PC-9 (cell line): Measurements from ENCODE around the gene ABR. TPM values are rescaled to one million over a fixed set of nuclear protein-coding genes. Genes with fewer than 3 reads are reported as not detected.
"Not testable (repeated sequence)": the region's sequence is repeated elsewhere in the genome, so short reads cannot be mapped to it uniquely, and the experiment has no call there.

Source experiments
- BruUV-seq: library from RNA; stranded (reverse); fragments of 400-500 nt; replicated peaks from 2 replicates; lab custom pipeline; 2021; lab: Mats Ljungman, UMichigan
- CTCF ChIA-PET: fragments of 300-600 bp; sonication (Branson Sonifier 250); formaldehyde crosslinking; loops from one replicate; lab custom pipeline; 2022; ENCODE audit warnings: antibody characterized with exemption; lab: Charles Lee
- POLR2A ChIA-PET: fragments of 300-600 bp; sonication (Branson Sonifier 250); formaldehyde crosslinking; loops from one replicate; lab custom pipeline; 2022; ENCODE audit warnings: antibody characterized with exemption; ENCODE audit not compliant: unreplicated experiment; lab: Charles Lee
- DNase-seq, 2 experiments: peaks; one replicate each; pipeline versions ENCODE4 v3.0.0 to v3.0.0-alpha.2; 2015 to 2022; ENCODE audit warnings: mixed read lengths in 1 of 2
- H2AFZ ChIP-seq: fragments of 200-600 bp; sonication (generic); 2 replicates; pipeline ENCODE4 v1.8.1; 2017; ENCODE audit warnings: antibody characterized with exemption
- H3F3A ChIP-seq: fragments of 200-600 bp; sonication (generic); 2 replicates; pipeline ENCODE4 v1.8.1; 2017; ENCODE audit warnings: antibody characterized with exemption, mild to moderate bottlenecking, low read depth; ENCODE audit not compliant: insufficient read depth
- H3K27ac ChIP-seq: fragments of 200-600 bp; sonication (generic); 2 replicates; pipeline ENCODE4 v1.6.1; 2016; ENCODE audit warnings: mixed run types
- H3K27me3 ChIP-seq: fragments of 200-600 bp; sonication (generic); 2 replicates; pipeline ENCODE4 v1.6.1; 2016; ENCODE audit warnings: low read depth, mixed run types; ENCODE audit not compliant: insufficient read depth
- H3K36me3 ChIP-seq: fragments of 200-600 bp; sonication (generic); 2 replicates; pipeline ENCODE4 v1.6.1; 2016; ENCODE audit warnings: low read depth, mixed run types
- H3K4me1 ChIP-seq: fragments of 200-600 bp; sonication (generic); replicated peaks from 2 replicates; pipeline ENCODE4 v1.6.1; 2016; ENCODE audit warnings: mixed run types; ENCODE audit not compliant: insufficient read depth
- H3K4me2 ChIP-seq: fragments of 200-600 bp; sonication (generic); 2 replicates; pipeline ENCODE4 v1.6.1; 2017; ENCODE audit warnings: mixed run types
- H3K4me3 ChIP-seq: fragments of 200-600 bp; sonication (generic); 2 replicates; pipeline ENCODE4 v1.6.1; 2016; ENCODE audit warnings: mixed run types
- H3K79me2 ChIP-seq: fragments of 200-600 bp; sonication (generic); 2 replicates; pipeline ENCODE4 v1.6.1; 2017; ENCODE audit warnings: low read depth, mixed run types
- H3K9me2 ChIP-seq: fragments of 200-600 bp; sonication (generic); 2 replicates; pipeline ENCODE4 v1.8.1; 2017; ENCODE audit warnings: mild to moderate bottlenecking; ENCODE audit not compliant: insufficient read depth
- H3K9me3 ChIP-seq: fragments of 200-600 bp; sonication (generic); 2 replicates; pipeline ENCODE4 v1.8.1; 2016; ENCODE audit warnings: low read depth; ENCODE audit not compliant: insufficient read depth
- H4K20me1 ChIP-seq: fragments of 200-600 bp; sonication (generic); 2 replicates; pipeline ENCODE4 v1.8.1; 2017; ENCODE audit not compliant: insufficient read depth
- EZH2 ChIP-seq: fragments of 200-600 bp; sonication (generic); IDR thresholded peaks from 2 replicates; pipeline ENCODE4 v1.8.0; 2017; ENCODE audit warnings: antibody characterized with exemption, low read depth
- intact Hi-C: fragments of 100-400 bp; cut with micrococcal nuclease; formaldehyde crosslinking; loops from one replicate; pipeline ENCODE4 v1.10.0; 2022; ENCODE audit not compliant: unreplicated experiment
- total RNA-seq: library from RNA; stranded (reverse); gene quantifications from 2 replicates; pipeline ENCODE4 v1.2.3, GENCODE V29; 2021
- TF ChIP-seq, protein P1 (sequence below): fragments of 200-600 bp; sonication (generic); conservative IDR thresholded peaks from 2 replicates; pipeline ENCODE4 v1.6.1; 2017; ENCODE audit warnings: mixed run types, antibody characterized with exemption, mild to moderate bottlenecking, moderate library complexity

Gene ABR
- total RNA-seq, 1 experiment from 2014 or later: 76.0 TPM

GRCh38 chr17:1050246-1050995 lies 129.4 kb downstream of the ABR start:
- DNase-seq: no peak
- ChIA-PET POLR2A (no interaction called here), CTCF (no interaction called here)
- no peaks in the 10 kb centered on the region for H3F3A ChIP-seq
- H3K4me2 ChIP-seq: no peak overlapping the region
- no peak overlapping the region for H3K27ac ChIP-seq
- BruUV-seq: no TSS peak
- no peaks in the 10 kb centered on the region for H3K4me1 ChIP-seq
- no peak overlapping the region for H2AFZ ChIP-seq
- no peaks in the 10 kb centered on the region for H3K9me2 ChIP-seq
- H3K36me3 ChIP-seq: no peaks in the 10 kb centered on the region
- H3K9me3 ChIP-seq: no peaks in the 10 kb centered on the region
- no peak overlapping the region for H3K4me3 ChIP-seq
- no peaks in the 10 kb centered on the region for H4K20me1 ChIP-seq
- no peak for TF ChIP-seq EZH2
- TF ChIP-seq, protein P1, sequence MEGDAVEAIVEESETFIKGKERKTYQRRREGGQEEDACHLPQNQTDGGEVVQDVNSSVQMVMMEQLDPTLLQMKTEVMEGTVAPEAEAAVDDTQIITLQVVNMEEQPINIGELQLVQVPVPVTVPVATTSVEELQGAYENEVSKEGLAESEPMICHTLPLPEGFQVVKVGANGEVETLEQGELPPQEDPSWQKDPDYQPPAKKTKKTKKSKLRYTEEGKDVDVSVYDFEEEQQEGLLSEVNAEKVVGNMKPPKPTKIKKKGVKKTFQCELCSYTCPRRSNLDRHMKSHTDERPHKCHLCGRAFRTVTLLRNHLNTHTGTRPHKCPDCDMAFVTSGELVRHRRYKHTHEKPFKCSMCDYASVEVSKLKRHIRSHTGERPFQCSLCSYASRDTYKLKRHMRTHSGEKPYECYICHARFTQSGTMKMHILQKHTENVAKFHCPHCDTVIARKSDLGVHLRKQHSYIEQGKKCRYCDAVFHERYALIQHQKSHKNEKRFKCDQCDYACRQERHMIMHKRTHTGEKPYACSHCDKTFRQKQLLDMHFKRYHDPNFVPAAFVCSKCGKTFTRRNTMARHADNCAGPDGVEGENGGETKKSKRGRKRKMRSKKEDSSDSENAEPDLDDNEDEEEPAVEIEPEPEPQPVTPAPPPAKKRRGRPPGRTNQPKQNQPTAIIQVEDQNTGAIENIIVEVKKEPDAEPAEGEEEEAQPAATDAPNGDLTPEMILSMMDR: no peak
- H3K27me3 ChIP-seq: no peaks in the 10 kb centered on the region
- intact Hi-C loops: no loop called here
- no peaks in the 10 kb centered on the region for H3K79me2 ChIP-seq

DNA sequence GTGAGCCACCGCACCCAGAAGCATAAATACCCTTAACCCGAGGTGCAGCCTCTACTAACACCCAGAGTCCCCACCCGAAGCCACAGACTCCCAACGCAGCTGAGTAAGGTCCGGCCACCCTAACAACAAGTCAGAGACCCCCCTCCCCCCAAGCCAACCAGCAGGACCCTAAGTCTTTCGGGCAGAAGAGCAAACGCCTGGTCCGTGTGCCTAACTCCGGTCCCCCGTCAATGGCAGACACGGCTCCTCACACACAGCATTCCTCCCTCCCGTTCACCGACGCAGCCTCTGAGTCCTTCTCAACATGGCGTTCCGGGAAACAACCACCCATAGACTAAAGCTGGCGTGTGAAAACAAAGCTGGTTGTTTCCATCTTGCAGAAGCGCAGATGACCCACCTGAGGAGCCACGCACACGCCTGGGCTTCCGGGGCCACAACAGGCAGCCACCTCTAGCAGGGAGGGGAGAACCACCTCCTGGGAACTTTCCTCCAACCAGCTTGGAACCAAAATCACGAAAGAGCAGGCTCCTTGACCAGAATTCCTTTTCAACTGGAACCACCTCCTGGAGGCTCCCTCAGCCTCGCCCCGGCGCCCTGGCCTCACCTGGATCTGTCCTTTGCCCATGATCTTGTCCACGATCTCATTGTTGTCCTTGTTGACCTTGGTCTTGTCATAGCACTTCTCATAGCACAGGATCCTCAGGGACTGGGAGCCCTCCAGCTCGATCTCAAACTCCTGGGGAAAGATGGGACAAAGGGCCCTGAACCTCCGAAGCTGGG lies 130.1 kb downstream of the ABR start:
- intact Hi-C loops: no loop called here
- no peak for TF ChIP-seq EZH2
- TF ChIP-seq, protein P1: no peak
- Histone ChIP-seq H3K36me3 (no peaks in the 10 kb centered on the region), H3K27ac (no peak overlapping the region), H3K4me1 (no peaks in the 10 kb centered on the region), H3K79me2 (no peaks in the 10 kb centered on the region), H3K9me3 (no peaks in the 10 kb centered on the region), H3K27me3 (no peaks in the 10 kb centered on the region), H3K4me2 (no peak overlapping the region), H3F3A (no peaks in the 10 kb centered on the region), H4K20me1 (no peaks in the 10 kb centered on the region), H3K9me2 (no peaks in the 10 kb centered on the region), H2AFZ (no peak overlapping the region), H3K4me3 (no peak overlapping the region)
- CTCF ChIA-PET: no interaction called here
- no TSS peak for BruUV-seq
- no peak for DNase-seq
- POLR2A ChIA-PET: interaction anchor here (0.5 kb wide), 1 partner anchor 25 kb away, joined by 8 read pairs; no protein-coding TSS in a partner anchor

GRCh38 chr17:1048516-1049115 lies 131.2 kb downstream of the ABR start:
- H4K20me1 ChIP-seq, H3K27me3 ChIP-seq, H3K9me2 ChIP-seq, H3K79me2 ChIP-seq, H3K36me3 ChIP-seq, intact Hi-C loops, H3K4me2 ChIP-seq, H3F3A ChIP-seq, CTCF ChIA-PET, H2AFZ ChIP-seq, H3K9me3 ChIP-seq, DNase-seq, POLR2A ChIA-PET, BruUV-seq, H3K27ac ChIP-seq, H3K4me1 ChIP-seq, H3K4me3 ChIP-seq: not testable (repeated sequence)
